A673 (cell line): Measurements from ENCODE around the gene TFF1. TPM values are rescaled to one million over a fixed set of nuclear protein-coding genes. Genes with fewer than 3 reads are reported as not detected.

ENCODE experiments used
- BruUV-seq: library from RNA; stranded (reverse); fragments of 400-500 nt; replicated peaks from 2 replicates; lab custom pipeline; 2021; lab: Mats Ljungman, UMichigan
- CTCF ChIA-PET: fragments of 300-600 bp; sonication (Branson Sonifier 250); formaldehyde crosslinking; loops from one replicate; lab custom pipeline; 2022; ENCODE audit warnings: antibody characterized with exemption; lab: Charles Lee
- POLR2A ChIA-PET: fragments of 300-600 bp; sonication (Branson Sonifier 250); formaldehyde crosslinking; loops from one replicate; lab custom pipeline; 2022; ENCODE audit warnings: antibody characterized with exemption; ENCODE audit not compliant: low non-redundant PET; lab: Charles Lee
- DNase-seq: peaks from one replicate; pipeline ENCODE4 v3.0.0-alpha.2; 2015; ENCODE audit warnings: low spot score
- H3K27ac ChIP-seq: fragments of 200-600 bp; sonication (generic); 2 replicates; pipeline ENCODE4 v1.5.1; 2016; ENCODE audit warnings: mixed run types, low read depth, mild to moderate bottlenecking, mixed read lengths, antibody characterized with exemption, low read length; ENCODE audit not compliant: poor library complexity, severe bottlenecking
- H3K27me3 ChIP-seq: fragments of 200-600 bp; sonication (generic); replicated peaks from 2 replicates; pipeline ENCODE4 v1.6.1; 2017; ENCODE audit warnings: mixed run types, low read depth, mild to moderate bottlenecking, mixed read lengths, antibody characterized with exemption, low read length; ENCODE audit not compliant: insufficient read depth, poor library complexity
- H3K36me3 ChIP-seq: fragments of 200-600 bp; sonication (generic); 2 replicates; pipeline ENCODE4 v1.6.1; 2016; ENCODE audit warnings: mixed run types, mild to moderate bottlenecking, mixed read lengths, antibody characterized with exemption, low read length; ENCODE audit not compliant: insufficient read depth, poor library complexity, severe bottlenecking
- H3K4me1 ChIP-seq: fragments of 200-600 bp; sonication (generic); 2 replicates; pipeline ENCODE4 v1.6.1; 2017; ENCODE audit warnings: mixed run types, mild to moderate bottlenecking, mixed read lengths, antibody characterized with exemption, low read length; ENCODE audit not compliant: insufficient read depth, poor library complexity, severe bottlenecking
- H3K4me3 ChIP-seq: fragments of 200-600 bp; sonication (generic); 2 replicates; pipeline ENCODE4 v1.5.1; 2016; ENCODE audit warnings: low read depth, mixed run types, mild to moderate bottlenecking, mixed read lengths, low read length; ENCODE audit not compliant: poor library complexity, severe bottlenecking
- H3K9me3 ChIP-seq: fragments of 200-600 bp; sonication (generic); 2 replicates; pipeline ENCODE4 v1.6.1; 2016; ENCODE audit warnings: mixed run types, low read depth, mild to moderate bottlenecking, mixed read lengths, antibody characterized with exemption, low read length; ENCODE audit not compliant: poor library complexity, severe bottlenecking
- CTCF ChIP-seq: fragments of 300-800, 200-600 bp; sonication (generic); conservative IDR thresholded peaks from 2 replicates; pipeline ENCODE4 v1.5.1; 2017; ENCODE audit warnings: low read depth, mild to moderate bottlenecking, antibody characterized with exemption, low read length, moderate library complexity, mixed read lengths
- EZH2 ChIP-seq: fragments of 200-600 bp; sonication (generic); IDR thresholded peaks from 2 replicates; pipeline ENCODE4 v1.6.1; 2017; ENCODE audit warnings: borderline replicate concordance, low read depth, mild to moderate bottlenecking, mixed read lengths, antibody characterized with exemption, low read length; ENCODE audit not compliant: poor library complexity, severe bottlenecking
- intact Hi-C: fragments of 100-400 bp; cut with micrococcal nuclease; formaldehyde crosslinking; loops from one replicate; pipeline ENCODE4 v1.10.0; 2022; ENCODE audit not compliant: unreplicated experiment
- total RNA-seq: library from RNA; stranded (reverse); gene quantifications from 2 replicates; pipeline ENCODE4 v1.2.3, GENCODE V29; 2021

TFF1 gene
- total RNA-seq, 1 experiment from 2014 or later = not detected

- no peak overlapping the region for H3K27ac ChIP-seq
- DNase-seq = no peak
- ChIA-PET POLR2A (no interaction called here), CTCF (no interaction called here)
- H3K4me3 ChIP-seq = no peak overlapping the region
- BruUV-seq = no TSS peak
- H3K9me3 ChIP-seq = no peaks in the 10 kb centered on the region
- no peak for TF ChIP-seq CTCF
- no peak for TF ChIP-seq EZH2
- no peaks in the 10 kb centered on the region for H3K4me1 ChIP-seq
- no peaks in the 10 kb centered on the region for H3K36me3 ChIP-seq
- intact Hi-C loops = no loop called here
- H3K27me3 ChIP-seq = no peaks in the 10 kb centered on the region
Measured at GRCh38 chr21:42379426-42380215, 13.3 kb upstream of the TFF1 start.

GRCh38 chr21:42378418-42378817, 12.1 kb upstream of the TFF1 start:
- ChIA-PET POLR2A (no interaction called here), CTCF (no interaction called here)
- intact Hi-C loops = no loop called here
- no peaks in the 10 kb centered on the region for H3K27me3 ChIP-seq
- TF ChIP-seq EZH2 (no peak), CTCF (no peak)
- DNase-seq = no peak
- H3K4me3 ChIP-seq = no peak overlapping the region
- BruUV-seq = no TSS peak
- H3K9me3 ChIP-seq = no peaks in the 10 kb centered on the region
- H3K36me3 ChIP-seq = no peaks in the 10 kb centered on the region
- H3K27ac ChIP-seq = no peak overlapping the region
- H3K4me1 ChIP-seq = no peaks in the 10 kb centered on the region

GRCh38 chr21:42377951-42378340, 11.6 kb upstream of the TFF1 start:
- Histone ChIP-seq H3K4me3 (no peak overlapping the region), H3K36me3 (no peaks in the 10 kb centered on the region), H3K27me3 (no peaks in the 10 kb centered on the region), H3K27ac (no peak overlapping the region), H3K4me1 (no peaks in the 10 kb centered on the region), H3K9me3 (no peaks in the 10 kb centered on the region)
- no peak for DNase-seq
- no TSS peak for BruUV-seq
- TF ChIP-seq CTCF = no peak
- TF ChIP-seq EZH2 = no peak
- CTCF ChIA-PET = no interaction called here
- POLR2A ChIA-PET = no interaction called here
- intact Hi-C loops = no loop called here
